Endothelial cell of umbilical vein (primary cell): ENCODE measurements around the gene KCNJ8. TPM values are rescaled to one million over a fixed set of nuclear protein-coding genes. Genes with fewer than 3 reads are reported as not detected.

Experiments
- BruUV-seq: library from RNA; stranded (reverse); fragments of 400-500 nt; replicated peaks from 2 replicates; lab custom pipeline; 2021; lab: Mats Ljungman, UMichigan
- CTCF ChIA-PET: fragments of 300-600, 350-600 bp; sonication (Branson Sonifier 250); formaldehyde crosslinking; loops from one replicate; lab custom pipeline; 2021; ENCODE audit warnings: antibody characterized with exemption, inconsistent platforms; lab: Charles Lee
- POLR2A ChIA-PET: fragments of 300-600, 350-600 bp; sonication (Branson Sonifier 250); formaldehyde crosslinking; loops from one replicate; lab custom pipeline; 2021; ENCODE audit warnings: antibody characterized with exemption, inconsistent platforms; lab: Charles Lee
- DNase-seq: peaks from one replicate; pipeline ENCODE4 v3.0.0-alpha.2; 2011; ENCODE audit warnings: low read depth, low spot score
- FAIRE-seq: peaks from 2 replicates; lab custom pipeline; 2011; peaks lifted over from hg19 to GRCh38; lab: Jason Lieb, UNC
- H2AFZ ChIP-seq: 2 replicates; pipeline ENCODE4 v1.6.0; 2012; ENCODE audit warnings: low read depth, low read length, control low read depth, inconsistent platforms
- H3K27ac ChIP-seq: 2 replicates; pipeline ENCODE4 v1.5.1; 2011; ENCODE audit warnings: low read depth, mild to moderate bottlenecking, control low read depth, low read length, moderate library complexity; ENCODE audit not compliant: insufficient read depth
- H3K27me3 ChIP-seq, 2 experiments: 2 replicates each; pipeline versions ENCODE4 v1.6.0 to v1.6.1; 2011; ENCODE audit warnings: low read length in 2 of 2, mixed read lengths in 1 of 2; ENCODE audit not compliant: control insufficient read depth in 2 of 2, insufficient read depth in 2 of 2
- H3K36me3 ChIP-seq, 2 experiments: 2 replicates in 1 of 2; 3 replicates in 1 of 2; pipeline ENCODE4 v1.5.1; 2011; ENCODE audit warnings: low read length in 2 of 2, mild to moderate bottlenecking in 1 of 2, moderate library complexity in 1 of 2; ENCODE audit not compliant: control insufficient read depth in 2 of 2, insufficient read depth in 2 of 2; ENCODE audit errors: extremely low read depth in 1 of 2
- H3K4me1 ChIP-seq: 3 replicates; pipeline ENCODE4 v1.5.1; 2011; ENCODE audit warnings: mild to moderate bottlenecking, low read length; ENCODE audit not compliant: control insufficient read depth, insufficient read depth; ENCODE audit errors: extremely low read depth
- H3K4me2 ChIP-seq: 2 replicates; pipeline ENCODE4 v1.6.1; 2011; ENCODE audit warnings: low read length, control low read depth, mixed read lengths; ENCODE audit not compliant: insufficient read depth
- H3K4me3 ChIP-seq, 3 experiments: fragments of 200-600 bp in 1 of 3; sonication (generic), shearing (Covaris generic) in 1 of 3; replicated peaks in 1 of 3; 2 replicates each; pipeline ENCODE4 v1.5.1; 2011 to 2016; ENCODE audit warnings: control low read depth in 3 of 3, low read length in 3 of 3, mild to moderate bottlenecking in 2 of 3, inconsistent platforms in 1 of 3, low read depth in 1 of 3, moderate library complexity in 1 of 3; ENCODE audit not compliant: insufficient read depth in 1 of 3
- H3K79me2 ChIP-seq: 2 replicates; pipeline ENCODE4 v1.6.0; 2012; ENCODE audit warnings: low read length, inconsistent platforms; ENCODE audit not compliant: control insufficient read depth, insufficient read depth
- H3K9ac ChIP-seq: replicated peaks from 2 replicates; pipeline ENCODE3; 2011; ENCODE audit warnings: low read length, control low read depth; ENCODE audit not compliant: insufficient read depth; ENCODE audit errors: extremely low read depth
- H3K9me1 ChIP-seq: replicated peaks from 3 replicates; pipeline ENCODE4 v1.6.0; 2011; ENCODE audit warnings: mild to moderate bottlenecking, low read length; ENCODE audit not compliant: control insufficient read depth, insufficient read depth; ENCODE audit errors: extremely low read depth
- H3K9me3 ChIP-seq: replicated peaks from 2 replicates; pipeline ENCODE4 v1.5.1; 2012; ENCODE audit warnings: low read length, inconsistent platforms; ENCODE audit not compliant: control insufficient read depth, insufficient read depth
- H4K20me1 ChIP-seq: replicated peaks from 2 replicates; pipeline ENCODE3; 2011; ENCODE audit warnings: mild to moderate bottlenecking, low read length; ENCODE audit not compliant: control insufficient read depth, insufficient read depth; ENCODE audit errors: extremely low read depth
- CTCF ChIP-seq, 2 donors: IDR thresholded peaks; 1 replicate in 1 of 2; 2 replicates in 1 of 2; pipeline ENCODE4 v1.5.1; 2011; ENCODE audit warnings: low read length in 2 of 2, mild to moderate bottlenecking in 2 of 2, moderate library complexity in 2 of 2, control low read depth in 1 of 2, inconsistent platforms in 1 of 2, low read depth in 1 of 2; ENCODE audit not compliant: insufficient read depth in 1 of 2; ENCODE audit errors: extremely low read depth in 1 of 2
- EZH2 ChIP-seq: IDR thresholded peaks from 2 replicates; pipeline ENCODE4 v1.6.1; 2012; ENCODE audit warnings: borderline replicate concordance, low read depth, mild to moderate bottlenecking, moderate library complexity, low read length, inconsistent platforms; ENCODE audit not compliant: severe bottlenecking
- FOS ChIP-seq: IDR thresholded peaks from 2 replicates; pipeline ENCODE4 v1.6.1; 2011; ENCODE audit warnings: mild to moderate bottlenecking, low read length, moderate library complexity, borderline replicate concordance; ENCODE audit not compliant: insufficient read depth
- GATA2 ChIP-seq: IDR thresholded peaks from 2 replicates; pipeline ENCODE4 v1.7.0; 2011; ENCODE audit warnings: low read depth, mild to moderate bottlenecking, moderate library complexity, mixed read lengths, low read length; ENCODE audit not compliant: insufficient read length, insufficient read depth
- JUN ChIP-seq: IDR thresholded peaks from 2 replicates; pipeline ENCODE4 v1.6.1; 2011; ENCODE audit warnings: borderline replicate concordance, low read depth; ENCODE audit not compliant: insufficient read length, insufficient read depth
- MAX ChIP-seq: IDR thresholded peaks from 2 replicates; pipeline ENCODE4 v1.6.1; 2011; ENCODE audit not compliant: insufficient read depth, insufficient read length
- MYC ChIP-seq: IDR thresholded peaks from one replicate; pipeline ENCODE4 v1.6.1; 2011; ENCODE audit warnings: mild to moderate bottlenecking, low read depth, low read length
- POLR2A ChIP-seq: IDR thresholded peaks from 2 replicates; pipeline ENCODE4 v1.6.1; 2012; ENCODE audit warnings: low read depth, mild to moderate bottlenecking, control low read depth, low read length
- POLR2AphosphoS5 ChIP-seq: IDR thresholded peaks from 2 replicates; pipeline ENCODE4 v1.6.1; 2012; ENCODE audit warnings: low read depth, mild to moderate bottlenecking, control low read depth, low read length, moderate library complexity; ENCODE audit not compliant: insufficient read depth
- dilution Hi-C: fragments of 300-500 bp; cut with MboI; formaldehyde crosslinking; loops from one replicate; pipeline ENCODE4 v1.15.0; 2019; ENCODE audit warnings: low sequenced_read_pairs; ENCODE audit not compliant: extremely low pct_ligation_motif_present
- intact Hi-C: fragments of 100-400 bp; cut with micrococcal nuclease; formaldehyde crosslinking; loops from one replicate; pipeline ENCODE4 v1.10.0; 2022
- polyA plus RNA-seq, 4 experiments: library from polyadenylated mRNA; depleted of rRNA in 3 of 4; stranded (reverse) in 3 of 4; unstranded in 1 of 4; fragments of >200 nt; gene quantifications; 2 replicates each; pipeline versions ENCODE4 v1.2.1 to v1.2.3, GENCODE V29; 2011 to 2012; ENCODE audit warnings: missing spikeins in 1 of 4
- total RNA-seq: library from RNA; stranded (reverse); gene quantifications from 2 replicates; pipeline ENCODE4 v1.2.3, GENCODE V29; 2021

Gene KCNJ8
- total and polyA plus RNA-seq, 2 donors (not counting 3 experiments of a cell fraction or from before 2014, with no cell fraction given) = not detected

- no peaks in the 10 kb centered on the region for H3K36me3 ChIP-seq
- CTCF ChIA-PET = interaction anchor here (0.6 kb wide), 1 partner anchor 272 kb away, joined by 3 read pairs; no protein-coding TSS in a partner anchor
- H2AFZ ChIP-seq = no peak overlapping the region
- dilution Hi-C loops (no loop called here), intact Hi-C loops (no loop called here)
- H3K9ac ChIP-seq = no peak overlapping the region
- no peaks in the 10 kb centered on the region for H3K9me1 ChIP-seq
- peak; percentile 53 for FAIRE-seq
- no peak overlapping the region for H3K4me3 ChIP-seq
- peak; percentile 75 for TF ChIP-seq GATA2
- TF ChIP-seq POLR2AphosphoS5 = peak; percentile 28
- no peak for TF ChIP-seq MYC
- no peaks in the 10 kb centered on the region for H3K9me3 ChIP-seq
- H3K27ac ChIP-seq = peak overlapping the region; percentile 29
- H4K20me1 ChIP-seq = no peaks in the 10 kb centered on the region
- no peaks in the 10 kb centered on the region for H3K79me2 ChIP-seq
- POLR2A ChIA-PET = no interaction called here
- H3K4me2 ChIP-seq = peak overlapping the region; percentile 51
- H3K27me3 ChIP-seq = no peaks in the 10 kb centered on the region
- peaks cover 22% of the 10 kb centered on the region for H3K4me1 ChIP-seq
- DNase-seq = peak; percentile 56
- no TSS peak for BruUV-seq
Measured at GRCh38 chr12:21717767-21718166, 56.7 kb downstream of the KCNJ8 start.

- Histone ChIP-seq H2AFZ (no peak overlapping the region), H3K4me2 (no peak overlapping the region), H4K20me1 (no peaks in the 10 kb centered on the region), H3K79me2 (no peaks in the 10 kb centered on the region), H3K27me3 (no peaks in the 10 kb centered on the region), H3K36me3 (no peaks in the 10 kb centered on the region), H3K9me1 (no peaks in the 10 kb centered on the region), H3K4me3 (no peak overlapping the region), H3K27ac (no peak overlapping the region), H3K9me3 (no peaks in the 10 kb centered on the region), H3K9ac (no peak overlapping the region), H3K4me1 (peaks cover 22% of the 10 kb centered on the region)
- intact Hi-C loops = no loop called here
- BruUV-seq = no TSS peak
- dilution Hi-C loops = no loop called here
- DNase-seq (no peak), FAIRE-seq (no peak)
- no peak for TF ChIP-seq JUN
- no peak for TF ChIP-seq GATA2
- TF ChIP-seq MAX = no peak
- TF ChIP-seq CTCF (IDR thresholded peaks at IDR 0.05; ENCODE audit: extremely low read depth in 1 of 2, insufficient read depth in 1 of 2, low read depth in 1 of 2, low read length in 2 of 2) = no peak
- no peak for TF ChIP-seq MYC
- TF ChIP-seq EZH2 = no peak
- no peak for TF ChIP-seq POLR2A
- TF ChIP-seq FOS = no peak
- TF ChIP-seq POLR2AphosphoS5 = no peak
- CTCF ChIA-PET = interaction anchor here (1.0 to 1.4 kb wide), 2 partner anchors 17 to 274 kb away, joined by 5 to 6 read pairs; no protein-coding TSS in a partner anchor
- POLR2A ChIA-PET = no interaction called here
Measured at GRCh38 chr12:21715386-21715785, 59.1 kb downstream of the KCNJ8 start.
